Upper lobe of left lung (tissue), 4 donors: Measurements from ENCODE around the gene SFXN5.

Experiments used
- CTCF ChIP-seq, 6 experiments: fragments of 450-650 bp in 4 of 6; fragments of 200-600 bp in 2 of 6; sonication (generic) in 2 of 6; IDR thresholded peaks; one replicate each; pipeline ENCODE4 v1.5.1; 2016 to 2019; ENCODE audit warnings: antibody characterized with exemption in 6 of 6
- POLR2A ChIP-seq, 4 donors: fragments of 450-650 bp; IDR thresholded peaks; one replicate each; pipeline ENCODE4 v1.5.1; 2016 to 2017; ENCODE audit warnings: antibody characterized with exemption in 4 of 4, mild to moderate bottlenecking in 2 of 4

GRCh38 chr2:73059106-73059505, 12.4 kb downstream of the SFXN5 start:
- TF ChIP-seq CTCF (IDR thresholded peaks at IDR 0.05) (no peak), POLR2A (IDR thresholded peaks at IDR 0.05) (no peak)
